H9 (cell line): ENCODE data around the gene DISC1. TPM values are rescaled to one million over a fixed set of nuclear protein-coding genes. Genes with fewer than 3 reads are reported as not detected.

Experiments used
- DNase-seq: peaks from one replicate; pipeline ENCODE4 v3.0.0-alpha.2; 2017
- H2AFZ ChIP-seq: one replicate; pipeline ENCODE4 v1.6.1; 2013; ENCODE audit warnings: mild to moderate bottlenecking, low read length, control low read depth, moderate library complexity
- H2AK5ac ChIP-seq: 2 replicates; pipeline ENCODE4 v1.6.1; 2013; ENCODE audit warnings: low read length, control low read depth, mixed read lengths; ENCODE audit not compliant: insufficient read length
- H2BK120ac ChIP-seq: one replicate; pipeline ENCODE4 v1.6.1; 2013; ENCODE audit warnings: low read depth, mild to moderate bottlenecking, low read length, control low read depth, inconsistent platforms; ENCODE audit not compliant: poor library complexity, severe bottlenecking
- H2BK12ac ChIP-seq: 2 replicates; pipeline ENCODE4 v1.6.1; 2013; ENCODE audit warnings: low read length, control low read depth, mixed read lengths, low read depth; ENCODE audit not compliant: insufficient read length
- H2BK15ac ChIP-seq: 2 replicates; pipeline ENCODE4 v1.6.1; 2013; ENCODE audit warnings: low read depth, low read length, control low read depth
- H2BK20ac ChIP-seq: one replicate; pipeline ENCODE4 v1.6.1; 2013; ENCODE audit warnings: low read depth, mild to moderate bottlenecking, low read length, control low read depth, inconsistent platforms; ENCODE audit not compliant: poor library complexity, severe bottlenecking
- H2BK5ac ChIP-seq: 2 replicates; pipeline ENCODE4 v1.6.1; 2013; ENCODE audit warnings: low read length, control low read depth, mixed read lengths; ENCODE audit not compliant: insufficient read length
- H3K14ac ChIP-seq: 2 replicates; pipeline ENCODE4 v1.6.1; 2013; ENCODE audit warnings: low read length, control low read depth; ENCODE audit not compliant: insufficient read depth
- H3K18ac ChIP-seq: 2 replicates; pipeline ENCODE4 v1.6.1; 2013; ENCODE audit warnings: low read depth, mild to moderate bottlenecking, mixed read lengths, low read length, control low read depth; ENCODE audit not compliant: insufficient read length
- H3K23ac ChIP-seq: 2 replicates; pipeline ENCODE4 v1.6.1; 2013; ENCODE audit warnings: low read length, control low read depth, mixed read lengths, low read depth; ENCODE audit not compliant: insufficient read length
- H3K23me2 ChIP-seq: 2 replicates; pipeline ENCODE4 v1.6.1; 2013; ENCODE audit warnings: low read depth, mild to moderate bottlenecking, mixed read lengths, low read length, control low read depth; ENCODE audit not compliant: insufficient read length, poor library complexity, severe bottlenecking
- H3K27ac ChIP-seq: 2 replicates; pipeline ENCODE4 v1.5.1; 2013; ENCODE audit warnings: low read length, control low read depth, mixed read lengths, low read depth; ENCODE audit not compliant: insufficient read length
- H3K27me3 ChIP-seq: 2 replicates; pipeline ENCODE4 v1.6.1; 2013; ENCODE audit warnings: low read length, control low read depth, inconsistent platforms; ENCODE audit not compliant: insufficient read depth
- H3K4ac ChIP-seq: 2 replicates; pipeline ENCODE4 v1.6.1; 2013; ENCODE audit warnings: low read depth, mild to moderate bottlenecking, control low read depth, inconsistent platforms, low read length, moderate library complexity
- H3K4me1 ChIP-seq: 2 replicates; pipeline ENCODE4 v1.6.1; 2013; ENCODE audit warnings: low read length, control low read depth, inconsistent platforms; ENCODE audit not compliant: insufficient read depth
- H3K4me2 ChIP-seq: 2 replicates; pipeline ENCODE4 v1.6.1; 2013; ENCODE audit warnings: low read length, control low read depth, mixed read lengths; ENCODE audit not compliant: insufficient read length, insufficient read depth
- H3K56ac ChIP-seq: 2 replicates; pipeline ENCODE4 v1.6.1; 2013; ENCODE audit warnings: low read depth, mild to moderate bottlenecking, mixed read lengths, low read length, control low read depth; ENCODE audit not compliant: insufficient read length
- H3K79me1 ChIP-seq: 2 replicates; pipeline ENCODE4 v1.6.1; 2013; ENCODE audit warnings: low read depth, mild to moderate bottlenecking, moderate library complexity, low read length, control low read depth, inconsistent platforms; ENCODE audit not compliant: insufficient read depth, poor library complexity, severe bottlenecking
- H3K79me2 ChIP-seq: 2 replicates; pipeline ENCODE4 v1.6.1; 2013; ENCODE audit warnings: low read length, control low read depth, inconsistent platforms; ENCODE audit not compliant: insufficient read depth
- H3K9ac ChIP-seq: 2 replicates; pipeline ENCODE4 v1.6.1; 2013; ENCODE audit warnings: low read length, control low read depth, mixed read lengths; ENCODE audit not compliant: insufficient read length; ENCODE audit errors: extremely low read depth
- H3K9me3 ChIP-seq: one replicate; pipeline ENCODE4 v1.6.1; 2013; ENCODE audit warnings: low read depth, low read length, inconsistent platforms; ENCODE audit not compliant: control insufficient read depth
- H3T11ph ChIP-seq: one replicate; pipeline ENCODE4 v1.6.1; 2013; ENCODE audit warnings: mild to moderate bottlenecking, low read length, control low read depth, inconsistent platforms
- H4K20me1 ChIP-seq: one replicate; pipeline ENCODE4 v1.6.1; 2013; ENCODE audit not compliant: control insufficient read depth, insufficient read length, insufficient read depth
- H4K5ac ChIP-seq: 2 replicates; pipeline ENCODE4 v1.6.1; 2013; ENCODE audit warnings: low read depth, mild to moderate bottlenecking, mixed read lengths, low read length, control low read depth; ENCODE audit not compliant: insufficient read length
- H4K8ac ChIP-seq: replicated peaks from 2 replicates; pipeline ENCODE4 v1.6.1; 2013; ENCODE audit warnings: low read length, control low read depth, mixed read lengths, low read depth; ENCODE audit not compliant: insufficient read length
- H4K91ac ChIP-seq: 2 replicates; pipeline ENCODE4 v1.6.1; 2013; ENCODE audit warnings: low read depth, mild to moderate bottlenecking, moderate library complexity, mixed read lengths, low read length, control low read depth; ENCODE audit not compliant: insufficient read length
- H3K27ac Mint-ChIP-seq, 3 experiments: 2 replicates in 2 of 3; 3 replicates in 1 of 3; pipeline ENCODE4 v1.8.0; 2020 to 2021; ENCODE audit warnings: mixed read lengths in 3 of 3, mild to moderate bottlenecking in 1 of 3, moderate library complexity in 1 of 3
- H3K27me3 Mint-ChIP-seq: 2 replicates; pipeline ENCODE4 v1.8.0; 2021; ENCODE audit warnings: low read depth, mild to moderate bottlenecking, moderate library complexity, mixed read lengths
- H3K36me3 Mint-ChIP-seq, 3 experiments: 2 replicates in 2 of 3; 3 replicates in 1 of 3; pipeline ENCODE4 v1.8.0; 2020 to 2021; ENCODE audit warnings: low read depth in 3 of 3, mixed read lengths in 3 of 3; ENCODE audit not compliant: insufficient read depth in 1 of 3
- H3K4me1 Mint-ChIP-seq, 2 experiments: 2 replicates each; pipeline ENCODE4 v1.8.0; 2020; ENCODE audit warnings: mixed read lengths in 2 of 2
- H3K4me3 Mint-ChIP-seq, 2 experiments: 2 replicates in 1 of 2; 3 replicates in 1 of 2; pipeline ENCODE4 v1.8.0; 2020 to 2021; ENCODE audit warnings: mild to moderate bottlenecking in 2 of 2, mixed read lengths in 2 of 2, moderate library complexity in 1 of 2
- H3K9me3 Mint-ChIP-seq, 2 experiments: 2 replicates in 1 of 2; 3 replicates in 1 of 2; pipeline ENCODE4 v1.8.0; 2020; ENCODE audit warnings: mild to moderate bottlenecking in 2 of 2, mixed read lengths in 2 of 2, moderate library complexity in 1 of 2
- CTCF ChIP-seq: fragments of 200-600 bp; sonication (generic); conservative IDR thresholded peaks from 3 replicates; pipeline ENCODE4 v1.8.0; 2021; ENCODE audit warnings: antibody characterized with exemption, mild to moderate bottlenecking
- WGBS: extraction: QIAGEN DNeasy Blood & Tissue Kit; methylation state at CpG from one replicate; pipeline ENCODE4 v1.1.7; 2013; ENCODE audit warnings: missing lambda C conversion rate, low lambda C conversion rate, mixed read lengths; ENCODE audit not compliant: insufficient read length; ENCODE audit errors: extremely low coverage; 5-methylcytosine and 5-hydroxymethylcytosine counted together
- total RNA-seq: library from RNA; stranded (reverse); gene quantifications from 2 replicates; pipeline ENCODE4 v1.2.1, GENCODE V29; 2021

Gene DISC1
- total RNA-seq, 1 experiment from 2014 or later: 2.5 TPM

GRCh38 chr1:231971397-231972110 is 345.0 kb downstream of the DISC1 start:
- Histone ChIP-seq H3K56ac (no peak overlapping the region), H3K4me1 (no peaks in the 10 kb centered on the region), H3K27ac (no peak overlapping the region), H2AK5ac (no peak overlapping the region), H3K79me1 (no peaks in the 10 kb centered on the region), H4K8ac (no peak overlapping the region), H3K79me2 (no peaks in the 10 kb centered on the region), H3K27me3 (no peaks in the 10 kb centered on the region), H4K20me1 (no peaks in the 10 kb centered on the region), H3T11ph (no peak overlapping the region), H3K14ac (no peak overlapping the region), H3K18ac (no peak overlapping the region), H2BK5ac (no peak overlapping the region), H2BK20ac (no peak overlapping the region), H3K4ac (no peak overlapping the region), H2BK120ac (no peak overlapping the region), H3K23me2 (no peaks in the 10 kb centered on the region), H3K23ac (no peak overlapping the region), H2BK12ac (no peak overlapping the region), H4K5ac (no peak overlapping the region), H3K4me2 (no peak overlapping the region), H3K9ac (no peak overlapping the region), H2BK15ac (no peak overlapping the region), H2AFZ (no peak overlapping the region), H4K91ac (no peak overlapping the region), H3K9me3 (no peaks in the 10 kb centered on the region)
- Mint-ChIP-seq H3K36me3 (no peaks in the 10 kb centered on the region), H3K4me3 (no peak overlapping the region), H3K27me3 (no peaks in the 10 kb centered on the region; the same call in none of the 2 replicates), H3K9me3 (no peaks in the 10 kb centered on the region; a peak in 1 of 5 replicates), H3K27ac (no peak overlapping the region), H3K4me1 (no peaks in the 10 kb centered on the region)
- DNase-seq: no peak
- TF ChIP-seq CTCF: no peak
- WGBS: no CpG with 5 or more reads among the region's 12 CpGs
